8988T (cell line): ENCODE measurements around the gene NUP210.
A peak's percentile ranks its signal among the peaks of the same experiment; 100 is the strongest.
"Not testable (repeated sequence)": the region's sequence is repeated elsewhere in the genome, so short reads cannot be mapped to it uniquely, and the experiment has no call there.

Source experiments
- DNase-seq: peaks from one replicate; pipeline ENCODE4 v3.0.0; 2011

The NUP210 gene

GRCh38 chr3:13420045-13420830 lies at the start of gene NUP210:
Gene NUP210 (minus strand): TSS chr3:13420322. CDS start chr3:13420226, 96 bp downstream.
- peak; percentile 90 for DNase-seq

GRCh38 chr3:13466781-13467180 lies 46.7 kb upstream of the NUP210 start:
- no peak for DNase-seq

- DNase-seq = no peak
Observed at GRCh38 chr3:13465236-13465873, 45.2 kb upstream of the NUP210 start.

GRCh38 chr3:13463618-13464400 lies 43.7 kb upstream of the NUP210 start:
- DNase-seq = no peak

- DNase-seq = no peak
Observed at GRCh38 chr3:13462822-13463221, 42.7 kb upstream of the NUP210 start.

GRCh38 chr3:13462125-13462629 lies 42.1 kb upstream of the NUP210 start:
- no peak for DNase-seq

- peak; percentile 67 for DNase-seq
Observed at GRCh38 chr3:13461169-13462124, 41.3 kb upstream of the NUP210 start.

GRCh38 chr3:13460341-13460736 lies 40.2 kb upstream of the NUP210 start:
- DNase-seq = no peak

- no peak for DNase-seq
Observed at GRCh38 chr3:13459605-13460340, 39.7 kb upstream of the NUP210 start.

GRCh38 chr3:13457593-13457992 lies 37.5 kb upstream of the NUP210 start:
- no peak for DNase-seq

- no peak for DNase-seq
Observed at GRCh38 chr3:13455644-13456043, 35.5 kb upstream of the NUP210 start.

- no peak for DNase-seq
Observed at GRCh38 chr3:13452490-13453335, 32.6 kb upstream of the NUP210 start.

- no peak for DNase-seq
Observed at GRCh38 chr3:13451301-13451673, 31.2 kb upstream of the NUP210 start.

- DNase-seq = not testable (repeated sequence)
Observed at GRCh38 chr3:13442882-13443281, 22.8 kb upstream of the NUP210 start.

GRCh38 chr3:13440204-13440817 lies 20.2 kb upstream of the NUP210 start:
- DNase-seq = no peak

GRCh38 chr3:13436213-13436612 lies 16.1 kb upstream of the NUP210 start:
- DNase-seq = not testable (repeated sequence)

- no peak for DNase-seq
Observed at GRCh38 chr3:13433912-13434311, 13.8 kb upstream of the NUP210 start.

GRCh38 chr3:13432093-13432492 lies 12.0 kb upstream of the NUP210 start:
- no peak for DNase-seq

GRCh38 chr3:13430411-13430875 lies 10.3 kb upstream of the NUP210 start:
- not testable (repeated sequence) for DNase-seq
